HG02642 (cell line): ENCODE results near the gene EPS8L2.

ENCODE experiments used
- ATAC-seq: cut with Tn5 transposase; IDR thresholded peaks from one replicate; pipeline ENCODE4 v1.9.1; 2021; ENCODE audit warnings: mild to moderate bottlenecking; ENCODE audit not compliant: unreplicated experiment, poor library complexity

The EPS8L2 gene

DNA sequence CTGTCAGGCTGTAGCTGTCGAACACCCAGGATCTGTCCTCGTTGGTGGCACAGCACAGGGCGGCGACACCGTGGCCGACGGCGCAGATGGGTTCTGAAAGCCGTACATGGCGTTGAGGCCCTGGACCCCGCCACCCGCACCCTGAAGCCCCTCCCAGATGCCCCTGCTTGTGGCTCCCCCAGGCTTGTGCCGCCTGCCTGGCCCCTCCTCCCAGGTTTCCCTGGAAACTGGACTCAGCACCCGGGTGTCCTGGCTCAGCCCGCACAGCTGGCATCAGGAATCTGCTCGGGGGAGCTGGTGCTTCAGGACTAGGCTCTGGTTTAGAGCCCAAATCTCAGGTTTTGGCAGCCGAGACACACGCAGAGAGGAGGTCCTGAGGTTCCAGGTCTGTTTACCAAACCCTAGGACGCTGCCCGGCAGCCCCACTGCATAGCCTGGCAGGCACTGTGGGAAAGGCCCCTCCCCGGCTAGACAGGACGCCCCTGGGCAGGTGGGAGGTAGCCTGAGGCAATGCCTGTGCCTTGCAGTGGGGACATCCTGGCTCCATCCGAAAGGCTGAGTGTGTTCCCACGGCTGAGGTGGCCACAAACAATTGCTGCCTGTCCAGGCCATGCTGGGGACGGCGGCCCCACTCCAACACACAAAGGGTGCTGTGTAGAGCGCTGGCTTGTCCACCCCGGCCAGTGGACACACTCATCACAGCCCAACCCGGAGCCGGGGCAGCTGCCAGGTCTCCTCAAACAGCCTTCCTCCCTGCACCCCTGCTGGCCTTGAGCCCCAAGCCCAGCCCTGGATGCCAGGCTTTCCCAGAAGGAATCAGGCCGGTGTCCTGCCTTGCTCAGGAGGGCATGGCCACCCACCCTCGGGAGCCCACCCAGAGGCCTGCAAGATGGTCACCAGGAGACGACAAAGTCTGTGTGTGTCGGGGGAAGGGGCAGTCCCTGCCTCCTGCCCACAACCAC, 66.7 kb downstream of the EPS8L2 start:
- ATAC-seq = no peak

GRCh38 chr11:773425-773824, 67.4 kb downstream of the EPS8L2 start:
- ATAC-seq = no peak

GRCh38 chr11:773830-774229, 67.8 kb downstream of the EPS8L2 start:
- no peak for ATAC-seq

DNA sequence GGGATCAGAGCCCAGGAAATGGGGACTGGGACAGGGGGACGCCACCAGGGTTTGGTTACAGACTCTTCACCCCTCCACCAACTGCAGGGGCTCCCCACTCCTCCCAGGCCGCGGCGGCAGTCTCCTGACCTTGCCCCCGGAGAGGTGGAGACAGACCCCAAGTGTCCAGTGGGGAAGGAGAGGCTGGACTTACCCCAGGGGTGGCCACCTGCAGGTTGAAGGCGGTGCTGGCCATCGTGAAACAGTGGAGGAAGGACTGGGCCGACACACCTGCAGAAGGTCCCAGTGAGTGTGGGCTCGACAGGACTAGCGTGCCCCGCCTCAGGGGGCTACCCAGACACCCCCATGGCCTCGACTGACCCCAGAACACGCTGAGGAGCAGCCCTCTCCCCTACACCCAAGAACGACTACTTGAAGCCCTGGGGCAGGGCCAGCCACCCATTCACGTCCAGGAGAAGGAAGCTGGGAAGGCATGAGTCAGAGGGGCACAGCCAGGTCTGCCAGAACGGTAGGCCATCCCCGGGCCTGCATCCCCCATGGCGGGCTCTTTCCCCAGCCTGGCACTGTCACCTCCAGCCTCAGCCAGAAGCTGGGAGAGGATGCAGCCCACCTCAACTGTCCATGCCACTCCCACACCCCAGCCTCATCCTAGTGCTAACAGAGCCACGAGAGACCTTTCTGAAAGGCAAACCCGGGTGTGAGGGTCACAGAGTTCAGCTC, 69.0 kb downstream of the EPS8L2 start:
- ATAC-seq = no peak

DNA sequence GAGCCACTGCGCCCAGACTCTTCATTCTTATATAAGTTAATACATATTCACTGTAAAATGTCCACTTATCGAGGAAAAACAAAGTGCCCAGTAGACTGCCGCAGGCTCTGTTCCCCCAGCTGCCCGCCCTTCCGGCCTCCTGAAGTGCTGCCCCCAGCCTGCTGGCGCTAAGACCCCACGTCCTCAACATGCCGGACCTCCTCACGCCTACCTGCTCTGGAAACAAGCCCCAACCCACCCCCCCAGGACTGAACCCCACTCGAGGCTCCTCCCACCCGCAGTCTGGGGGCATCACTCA, 70.2 kb downstream of the EPS8L2 start:
- no peak for ATAC-seq

GRCh38 chr11:776561-777287, 70.7 kb downstream of the EPS8L2 start:
- ATAC-seq = peak; percentile 41
